GM19455 (cell line): ENCODE results near the gene CYP2A13.
"Not testable (repeated sequence)": the region's sequence is repeated elsewhere in the genome, so short reads cannot be mapped to it uniquely, and the experiment has no call there.

Source experiments
- ATAC-seq: cut with Tn5 transposase; IDR thresholded peaks from one replicate; pipeline ENCODE4 v1.9.1; 2021; ENCODE audit not compliant: unreplicated experiment

The CYP2A13 gene

DNA sequence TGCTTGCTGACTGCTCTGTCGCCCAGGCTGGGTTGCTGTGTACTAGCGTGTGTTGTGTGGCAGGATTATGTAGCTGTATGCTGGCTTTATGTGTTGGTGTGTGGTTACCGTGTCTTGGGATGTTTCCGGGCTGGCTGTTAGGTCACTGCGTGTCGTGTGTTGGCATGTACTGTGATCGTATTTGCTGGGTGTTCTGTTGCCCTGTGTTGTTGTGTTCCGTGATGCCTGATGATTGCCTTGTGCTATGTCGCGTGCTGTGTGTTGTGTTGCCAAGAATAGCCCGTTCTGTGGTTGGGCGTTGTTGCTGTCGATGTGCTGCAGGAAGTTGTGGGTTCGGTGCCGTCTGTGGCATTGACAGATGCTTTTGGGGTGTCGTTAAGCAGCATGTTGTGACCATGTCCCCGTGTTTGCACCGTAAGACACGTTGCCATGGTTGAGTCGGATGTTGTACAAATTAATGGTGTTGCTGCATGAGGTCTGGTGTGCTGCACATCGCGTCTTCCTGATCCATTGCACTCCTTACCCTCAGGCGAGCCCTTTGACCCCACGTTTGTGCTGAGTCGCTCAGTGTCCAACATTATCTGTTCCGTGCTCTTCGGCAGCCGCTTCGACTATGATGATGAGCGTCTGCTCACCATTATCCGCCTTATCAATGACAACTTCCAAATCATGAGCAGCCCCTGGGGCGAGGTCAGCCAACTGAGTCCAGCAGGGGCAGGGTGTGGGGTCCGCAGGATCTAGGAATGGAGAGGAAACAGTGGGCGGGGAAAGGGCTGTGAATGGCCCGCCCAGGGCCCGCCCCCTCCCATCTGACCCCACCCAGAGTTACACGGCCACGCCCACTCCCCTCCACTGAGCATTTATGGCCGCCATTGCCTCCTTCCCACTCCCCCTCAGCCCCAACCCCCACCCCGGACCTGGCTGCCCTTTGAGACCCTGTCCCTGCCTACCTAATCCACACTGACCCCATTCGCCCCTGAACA is 33.0 kb downstream of the CYP2A13 start:
- not testable (repeated sequence) for ATAC-seq

DNA sequence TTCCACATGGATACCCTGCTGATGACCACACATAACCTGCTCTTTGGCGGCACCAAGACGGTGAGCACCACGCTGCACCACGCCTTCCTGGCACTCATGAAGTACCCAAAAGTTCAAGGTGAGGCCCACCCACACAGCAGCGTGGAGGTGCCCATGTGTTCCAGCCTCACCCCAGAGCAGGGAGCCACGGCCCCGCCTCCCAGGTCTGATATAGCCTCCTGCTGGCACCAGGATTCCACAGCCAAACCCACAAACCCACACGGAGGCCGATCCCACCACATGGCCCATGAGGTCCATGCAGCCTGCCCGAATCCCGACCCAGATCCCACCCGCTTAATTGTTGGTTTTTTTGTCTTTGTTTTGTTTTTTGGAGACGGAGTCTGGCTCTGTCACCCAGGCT is 34.6 kb downstream of the CYP2A13 start:
- ATAC-seq = not testable (repeated sequence)

DNA sequence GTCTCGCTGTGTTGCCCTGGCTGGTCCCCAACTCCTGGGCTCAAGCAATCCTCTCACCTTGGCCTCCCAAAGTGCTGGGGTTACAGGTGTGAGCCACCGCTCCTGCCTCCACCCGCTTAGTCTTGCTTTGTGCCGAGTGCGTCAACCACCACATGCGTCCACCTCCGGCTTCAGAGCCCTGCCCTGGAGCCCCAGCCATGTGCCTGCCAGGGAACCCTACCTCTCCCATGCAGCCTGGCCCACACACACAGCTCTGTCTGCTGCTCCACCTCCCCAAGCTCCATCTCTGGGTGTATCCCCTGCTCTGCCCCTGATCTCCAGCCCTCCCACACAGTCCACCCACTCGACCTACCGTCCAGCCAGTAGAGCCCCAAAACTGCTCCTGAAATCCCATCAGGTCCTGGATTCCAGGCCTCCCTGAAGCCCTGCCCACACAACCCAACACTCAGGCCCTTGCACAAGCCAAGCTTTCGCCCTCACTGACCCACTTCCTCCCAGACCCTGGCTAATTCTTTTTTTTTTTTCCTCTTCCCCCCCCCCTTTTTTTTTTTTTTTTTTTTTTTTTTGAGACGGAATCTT is 35.6 kb downstream of the CYP2A13 start:
- ATAC-seq = no peak

DNA sequence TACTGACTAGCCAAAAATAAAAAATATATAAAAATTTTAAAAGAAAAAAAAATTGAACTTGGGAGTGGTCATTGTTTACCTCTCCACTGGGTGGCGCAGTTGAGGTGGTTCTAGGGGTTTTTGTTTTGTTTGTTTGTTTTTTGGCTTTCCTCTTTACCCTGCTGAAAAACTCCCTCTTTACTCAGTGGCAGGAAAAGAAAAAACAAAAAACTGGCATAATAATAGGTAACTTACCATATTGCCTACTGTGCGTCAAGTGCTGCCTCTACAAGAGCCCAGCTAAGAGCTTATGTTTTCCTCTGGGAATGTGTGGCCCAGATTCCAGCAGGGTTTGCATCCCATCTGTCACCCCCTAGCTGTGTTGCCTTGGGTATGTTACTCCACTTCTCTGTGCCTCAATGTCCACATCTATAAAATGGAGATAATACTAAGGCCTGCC is 38.5 kb downstream of the CYP2A13 start:
- ATAC-seq = not testable (repeated sequence)

DNA sequence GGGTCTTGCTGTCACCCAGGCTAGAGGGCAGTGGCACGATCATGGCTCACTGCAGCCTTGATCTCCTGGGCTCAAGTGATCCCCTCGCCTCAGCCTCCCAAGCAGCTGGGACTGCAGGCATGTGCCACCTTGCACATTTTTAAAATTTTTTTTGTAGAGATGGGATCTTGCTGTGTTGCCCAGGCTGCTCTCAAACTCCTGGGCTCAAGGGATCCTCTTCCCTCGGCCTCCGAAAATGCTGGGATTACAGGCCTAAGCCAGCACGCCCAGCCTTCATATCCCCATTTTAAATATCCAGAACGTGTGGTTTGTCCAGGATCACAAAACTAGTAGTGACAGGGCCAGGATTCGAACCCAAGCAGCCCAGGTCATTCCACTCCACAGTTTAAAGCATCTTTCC is 39.1 kb downstream of the CYP2A13 start:
- ATAC-seq = not testable (repeated sequence)

DNA sequence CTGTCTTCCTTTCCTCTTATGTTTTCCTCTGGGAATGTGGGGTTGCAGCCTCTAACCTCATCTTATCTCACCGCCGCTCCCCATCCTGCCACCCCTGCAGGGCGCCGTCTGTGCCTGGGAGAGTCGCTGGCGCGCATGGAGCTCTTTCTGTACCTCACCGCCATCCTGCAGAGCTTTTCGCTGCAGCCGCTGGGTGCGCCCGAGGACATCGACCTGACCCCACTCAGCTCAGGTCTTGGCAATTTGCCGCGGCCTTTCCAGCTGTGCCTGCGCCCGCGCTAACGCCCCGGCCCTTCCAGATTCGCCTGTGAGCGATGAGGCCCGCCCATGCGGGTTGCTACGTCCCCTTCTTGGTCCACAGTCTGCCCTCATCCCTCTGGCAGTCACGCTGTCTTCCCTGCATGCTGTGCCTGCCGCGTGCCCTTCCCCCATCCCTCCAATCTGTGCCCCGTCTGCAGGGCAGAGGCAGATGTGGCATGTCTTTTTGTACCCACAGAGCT is 39.6 kb downstream of the CYP2A13 start:
- ATAC-seq = not testable (repeated sequence)

DNA sequence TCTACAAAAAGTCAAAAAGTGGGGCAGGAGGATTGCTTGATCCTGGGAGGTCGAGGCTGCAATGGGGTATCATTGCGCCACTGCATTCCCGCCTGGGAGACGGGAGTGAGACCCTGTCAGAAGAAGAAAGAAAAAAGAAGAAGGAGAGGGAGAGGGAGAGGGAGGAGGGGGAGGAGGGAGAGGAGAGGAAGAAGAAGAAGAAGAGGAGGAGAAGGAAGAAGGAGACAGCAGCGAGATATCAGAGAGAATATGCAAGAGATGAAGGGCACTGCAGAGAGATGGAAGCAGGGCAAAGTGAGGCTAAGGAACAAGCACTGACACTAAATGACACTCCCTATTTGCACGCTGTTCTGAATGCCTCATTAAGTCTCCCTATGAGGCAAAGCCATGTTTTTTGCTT is 40.4 kb downstream of the CYP2A13 start:
- ATAC-seq = no peak

DNA sequence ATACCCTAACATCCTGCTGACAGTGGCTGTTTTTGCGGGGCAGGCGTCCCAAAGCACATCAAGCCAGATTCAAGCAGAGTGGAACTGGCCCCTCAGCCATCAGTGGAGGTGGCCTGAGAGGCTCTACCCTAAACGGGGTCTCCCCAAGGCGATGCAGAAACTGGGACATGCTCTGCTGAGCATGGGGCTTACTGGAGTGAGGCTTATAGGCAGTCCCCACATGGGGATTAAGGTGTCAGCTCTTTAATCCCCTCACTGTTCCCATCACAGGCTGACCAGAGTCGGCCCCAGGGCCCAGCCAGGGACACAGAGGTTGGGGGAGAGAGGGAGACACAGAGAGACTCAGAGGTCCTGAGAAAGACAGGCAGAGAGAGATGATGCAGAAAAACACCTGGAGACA is 42.9 kb downstream of the CYP2A13 start:
- ATAC-seq = no peak

DNA sequence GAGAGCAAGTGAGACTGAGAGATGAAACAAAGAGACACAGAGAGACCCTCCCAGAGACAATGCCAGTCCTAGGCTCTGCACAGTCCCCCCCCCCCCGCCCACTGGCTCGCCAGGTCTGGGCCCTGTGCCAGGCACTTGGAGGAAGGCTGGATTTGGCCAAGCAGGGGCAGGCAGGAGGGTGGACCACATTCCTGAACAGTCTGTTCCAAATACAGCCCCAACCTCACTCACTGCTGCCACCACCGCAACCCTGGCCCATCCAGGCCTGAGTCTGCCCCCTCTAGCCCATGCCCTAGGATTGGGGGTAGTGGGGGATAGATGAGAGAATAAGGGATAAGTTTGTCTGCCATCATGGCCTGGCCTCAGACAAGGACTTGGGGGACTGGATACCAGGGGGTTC is 45.0 kb downstream of the CYP2A13 start:
- ATAC-seq = no peak

DNA sequence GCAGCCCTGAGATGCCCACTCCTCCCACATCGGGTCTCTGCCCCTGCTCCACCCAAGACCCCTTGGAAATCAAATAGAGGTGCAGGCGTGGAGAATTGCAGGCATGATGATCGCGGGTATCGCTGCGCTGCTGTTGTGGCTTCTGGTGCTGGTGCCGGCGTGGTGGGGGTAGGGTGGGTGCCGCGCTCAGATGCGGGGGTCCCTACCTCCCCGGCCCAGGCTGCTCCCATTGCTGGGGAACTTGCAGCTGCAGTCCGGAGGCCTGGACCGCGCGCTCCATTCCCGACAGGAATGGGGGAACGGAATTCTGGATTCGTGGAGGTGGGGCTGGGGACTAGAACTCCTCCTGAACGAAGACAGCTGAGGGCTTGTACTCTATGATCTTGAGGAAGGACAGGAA is 46.4 kb downstream of the CYP2A13 start:
- ATAC-seq = no peak

DNA sequence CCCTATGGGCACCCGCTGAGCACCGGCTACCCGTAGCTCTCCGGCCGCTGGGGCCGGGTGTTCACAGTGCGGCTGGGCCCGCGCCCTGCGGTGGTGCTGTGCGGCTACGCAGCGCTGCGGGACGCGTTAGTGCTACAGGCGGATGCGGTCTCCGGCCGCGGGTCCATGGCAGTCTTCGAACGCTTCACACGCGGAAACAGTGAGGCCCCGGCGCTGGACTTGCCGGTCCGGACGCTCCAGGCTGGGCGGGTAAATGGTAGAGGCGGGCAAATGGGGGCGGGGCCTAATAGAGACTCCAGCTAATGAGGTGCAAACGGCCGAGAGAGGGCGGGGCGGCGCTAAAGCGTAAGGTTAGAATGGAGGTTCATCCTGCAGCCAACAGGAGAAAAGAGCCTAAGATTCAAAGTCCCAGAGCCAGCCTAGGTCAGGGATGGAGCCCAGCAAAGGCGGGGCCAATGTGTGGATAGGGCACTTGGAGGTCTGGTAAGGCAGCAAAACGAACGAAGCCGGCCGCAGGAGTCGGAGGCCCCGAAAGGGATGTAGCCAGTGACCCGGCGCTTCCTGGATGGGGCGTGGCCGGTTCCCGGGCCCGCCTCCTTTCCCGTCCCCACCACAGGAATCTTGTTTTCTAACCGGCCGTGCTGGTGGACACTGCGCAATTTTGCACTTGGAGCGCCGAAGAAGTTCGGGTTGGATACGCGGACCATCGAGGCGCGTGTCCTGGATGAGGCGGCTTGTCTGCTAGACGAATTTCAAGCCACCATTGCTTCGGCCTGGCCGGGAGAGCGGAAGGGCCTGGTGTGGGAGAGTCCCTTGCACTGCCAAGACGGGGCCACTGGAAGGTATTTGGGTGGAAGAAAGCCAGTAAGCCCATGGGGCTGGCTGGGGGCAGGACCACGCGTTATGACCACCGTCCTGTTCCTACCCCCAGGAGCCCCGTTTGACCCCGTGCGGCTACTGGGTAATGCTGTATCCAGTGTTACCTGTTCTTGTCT is 47.4 kb downstream of the CYP2A13 start:
- ATAC-seq = not testable (repeated sequence)

DNA sequence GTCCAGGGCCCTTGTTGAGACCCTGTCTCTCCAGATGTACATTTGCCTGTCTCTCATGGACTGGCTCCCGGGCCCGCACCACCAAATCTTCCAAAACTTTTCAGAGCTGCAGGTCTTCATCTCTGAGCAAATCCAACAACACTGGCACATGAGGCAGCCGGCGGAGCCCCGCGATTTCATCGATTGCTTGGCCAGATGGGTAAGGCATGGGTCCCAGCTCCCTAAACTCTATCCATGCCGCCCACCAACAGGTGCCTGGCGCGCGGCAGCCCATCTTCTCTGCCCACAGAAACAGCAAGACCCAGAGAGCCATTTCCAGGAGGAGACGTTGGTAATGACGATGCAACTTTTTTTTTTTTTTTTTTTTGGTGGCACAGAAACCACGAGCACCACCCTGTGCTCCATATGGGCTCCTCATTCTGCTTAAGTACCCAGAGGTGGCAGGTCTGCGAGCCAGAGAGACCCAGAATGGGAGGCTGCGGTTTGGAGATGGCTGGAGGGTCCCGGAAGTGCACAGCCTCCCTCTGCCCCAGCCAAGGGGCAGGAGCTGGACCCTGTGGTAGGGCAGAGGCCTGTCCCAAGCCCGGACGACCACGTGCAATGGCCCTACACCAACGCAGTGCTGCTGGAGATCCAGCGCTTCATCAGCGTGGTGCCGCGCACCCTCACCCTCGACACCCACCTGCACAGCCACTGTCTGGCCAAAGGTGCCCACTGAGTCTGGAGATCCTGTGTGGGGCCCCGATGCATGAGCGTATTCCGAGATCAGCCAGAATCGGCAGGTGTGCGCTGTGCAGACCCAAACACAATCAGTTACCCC is 48.6 kb downstream of the CYP2A13 start:
- no peak for ATAC-seq

DNA sequence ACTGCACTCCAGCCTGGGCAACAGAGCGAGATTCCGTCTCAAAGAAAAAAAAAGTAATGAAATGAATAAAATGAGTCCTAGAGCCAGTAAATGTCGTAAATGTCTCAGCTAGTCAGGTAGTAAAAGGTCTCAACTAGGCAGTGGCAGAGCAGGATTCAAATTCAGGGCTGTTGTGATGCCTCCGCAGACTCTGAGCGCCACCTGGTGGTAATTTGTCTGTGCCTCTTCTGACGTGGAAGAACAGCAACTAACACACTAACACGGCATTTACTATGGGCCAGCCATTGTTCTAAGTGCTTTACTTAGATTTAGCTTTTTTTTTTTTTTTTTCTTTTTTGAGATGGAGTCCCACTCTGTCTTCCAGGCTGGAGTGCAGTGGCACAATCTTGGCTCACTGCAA is 56.2 kb downstream of the CYP2A13 start:
- ATAC-seq = no peak
